GM19438 (cell line): Measurements from ENCODE around the gene ZMIZ1.

ENCODE experiments used
- ATAC-seq: cut with Tn5 transposase; IDR thresholded peaks from one replicate; pipeline ENCODE4 v1.9.1; 2021; ENCODE audit warnings: low read depth; ENCODE audit not compliant: unreplicated experiment

The ZMIZ1 gene

GRCh38 chr10:79162022-79162421, 93.3 kb downstream of the ZMIZ1 start:
- no peak for ATAC-seq

- ATAC-seq: no peak
Measured at GRCh38 chr10:79162861-79163665, 94.3 kb downstream of the ZMIZ1 start.

GRCh38 chr10:79163666-79163975, 94.9 kb downstream of the ZMIZ1 start:
- no peak for ATAC-seq

- no peak for ATAC-seq
Measured at GRCh38 chr10:79164075-79164474, 95.3 kb downstream of the ZMIZ1 start.

GRCh38 chr10:79165070-79165778, 96.5 kb downstream of the ZMIZ1 start:
- ATAC-seq: no peak

GRCh38 chr10:79166312-79166721, 97.6 kb downstream of the ZMIZ1 start:
- ATAC-seq: no peak

GRCh38 chr10:79166741-79167140, 98.0 kb downstream of the ZMIZ1 start:
- ATAC-seq: no peak

GRCh38 chr10:79167537-79167936, 98.8 kb downstream of the ZMIZ1 start:
- ATAC-seq: no peak

GRCh38 chr10:79168210-79168609, 99.4 kb downstream of the ZMIZ1 start:
- ATAC-seq: no peak

- ATAC-seq: no peak
Measured at GRCh38 chr10:79170226-79170752, 101.5 kb downstream of the ZMIZ1 start.

- ATAC-seq: no peak
Measured at GRCh38 chr10:79170993-79171392, 102.2 kb downstream of the ZMIZ1 start.

GRCh38 chr10:79171504-79171903, 102.7 kb downstream of the ZMIZ1 start:
- ATAC-seq: no peak

GRCh38 chr10:79172881-79173280, 104.1 kb downstream of the ZMIZ1 start:
- ATAC-seq: no peak

GRCh38 chr10:79173582-79174262, 105.0 kb downstream of the ZMIZ1 start:
- no peak for ATAC-seq

GRCh38 chr10:79176052-79176501, 107.3 kb downstream of the ZMIZ1 start:
- no peak for ATAC-seq

GRCh38 chr10:79176949-79177602, 108.3 kb downstream of the ZMIZ1 start:
- no peak for ATAC-seq

GRCh38 chr10:79178070-79178576, 109.4 kb downstream of the ZMIZ1 start:
- no peak for ATAC-seq

- ATAC-seq: no peak
Measured at GRCh38 chr10:79178614-79179163, 109.9 kb downstream of the ZMIZ1 start.

- ATAC-seq: no peak
Measured at GRCh38 chr10:79179164-79179956, 110.6 kb downstream of the ZMIZ1 start.

GRCh38 chr10:79179957-79180309, 111.2 kb downstream of the ZMIZ1 start:
- ATAC-seq: no peak
